H54 (cell line): ENCODE data around the gene STUM.

ENCODE experiments used
- DNase-seq: peaks from one replicate; pipeline ENCODE4 v3.0.0; 2011; ENCODE audit warnings: low spot score, mixed read lengths; ENCODE audit not compliant: insufficient read length
- FAIRE-seq: peaks from 3 replicates; lab custom pipeline; 2011; peaks lifted over from hg19 to GRCh38; lab: Jason Lieb, UNC
- POLR2A ChIP-seq: IDR thresholded peaks from 2 replicates; pipeline ENCODE4 v1.6.1; 2011; ENCODE audit warnings: low read depth, mild to moderate bottlenecking, low read length

STUM gene

DNA sequence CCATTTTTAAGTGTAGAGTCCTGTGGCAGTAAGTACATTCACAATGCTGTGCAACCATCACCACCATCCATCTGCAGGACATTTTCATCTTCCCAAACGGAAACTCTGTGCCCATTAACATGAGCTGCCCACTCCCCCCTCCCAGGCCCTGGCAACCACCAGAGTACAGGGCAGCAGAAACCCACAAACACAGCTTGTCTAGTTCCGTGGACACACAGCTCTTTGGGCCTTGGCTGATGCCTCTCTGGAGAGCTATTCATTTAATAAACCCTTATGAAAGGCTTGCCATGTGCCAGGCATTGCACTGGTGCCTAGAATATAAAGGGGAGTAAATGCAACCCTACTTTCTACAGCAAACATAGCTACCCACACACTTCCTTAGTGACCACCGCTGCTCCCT, 28.0 kb downstream of the STUM start:
- FAIRE-seq (no peak), DNase-seq (no peak)
- no peak for TF ChIP-seq POLR2A

DNA sequence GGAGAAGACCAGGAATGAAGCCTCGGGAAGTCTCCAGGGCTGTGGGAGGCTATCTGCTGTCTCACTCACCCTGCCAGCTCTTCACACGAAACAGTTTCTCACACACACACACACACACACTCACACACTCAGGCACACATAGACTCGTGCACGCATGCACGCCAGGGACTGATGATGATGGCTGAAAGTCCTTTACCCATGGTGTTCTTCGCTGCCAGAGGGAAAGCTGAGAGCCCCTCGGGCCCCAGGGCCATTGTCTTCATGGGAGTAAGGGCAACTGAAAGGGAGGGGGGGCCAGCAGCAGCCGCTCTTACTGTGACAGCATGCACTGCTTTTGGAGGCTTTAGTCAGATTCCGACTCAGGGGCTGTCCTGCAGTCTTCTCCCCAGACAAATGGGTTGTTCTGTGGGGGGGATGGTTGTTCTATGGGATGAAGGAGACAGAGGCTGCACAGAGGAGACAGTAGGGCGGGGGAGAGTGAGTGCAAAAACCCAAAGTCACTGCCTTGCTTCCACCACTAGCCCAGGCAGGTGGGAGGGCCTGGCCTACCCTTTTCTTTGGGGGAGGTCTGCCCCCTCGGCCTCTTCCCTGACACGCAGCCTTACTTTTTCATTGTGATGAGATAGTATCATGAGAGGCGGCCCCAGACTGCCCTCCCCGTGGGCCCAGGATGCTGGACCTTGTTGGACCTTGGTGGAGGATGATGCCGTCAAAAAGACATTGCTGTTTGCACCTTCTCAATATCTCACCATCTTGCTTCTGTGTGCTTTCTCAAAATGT, 29.0 kb downstream of the STUM start:
- FAIRE-seq, result no peak
- DNase-seq, result no peak
- TF ChIP-seq POLR2A, result no peak

DNA sequence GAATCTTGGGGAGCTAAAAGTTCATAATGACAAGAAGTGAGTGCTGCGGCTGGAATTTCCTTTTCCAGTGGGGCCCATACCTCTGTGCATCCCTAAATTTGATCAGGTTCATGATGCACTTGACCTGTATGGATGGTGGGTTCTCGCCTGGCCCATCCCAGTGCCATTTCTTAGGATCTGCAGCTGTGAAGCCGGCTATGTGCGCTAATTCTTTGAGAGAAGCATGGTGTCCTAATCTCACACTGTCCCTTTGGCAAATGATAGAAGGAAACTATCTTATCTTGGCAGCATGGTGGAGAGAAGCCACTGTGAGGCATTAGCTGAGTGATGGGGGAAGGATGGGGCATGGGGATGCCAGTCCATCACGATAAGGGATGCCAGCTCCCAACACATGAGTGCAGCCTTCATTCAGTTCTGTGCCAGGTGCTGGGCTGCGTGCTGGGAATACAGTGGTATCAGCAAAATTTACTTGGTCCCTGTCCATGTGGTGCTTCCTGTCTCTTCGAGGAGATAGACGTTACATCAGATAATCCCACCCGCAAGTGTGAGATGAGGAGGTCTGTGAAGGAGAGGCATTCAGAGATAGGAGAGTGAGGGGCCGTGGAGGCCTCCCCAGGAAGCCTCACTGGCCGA, 30.5 kb downstream of the STUM start:
- FAIRE-seq, result no peak
- no peak for TF ChIP-seq POLR2A
- DNase-seq, result no peak

DNA sequence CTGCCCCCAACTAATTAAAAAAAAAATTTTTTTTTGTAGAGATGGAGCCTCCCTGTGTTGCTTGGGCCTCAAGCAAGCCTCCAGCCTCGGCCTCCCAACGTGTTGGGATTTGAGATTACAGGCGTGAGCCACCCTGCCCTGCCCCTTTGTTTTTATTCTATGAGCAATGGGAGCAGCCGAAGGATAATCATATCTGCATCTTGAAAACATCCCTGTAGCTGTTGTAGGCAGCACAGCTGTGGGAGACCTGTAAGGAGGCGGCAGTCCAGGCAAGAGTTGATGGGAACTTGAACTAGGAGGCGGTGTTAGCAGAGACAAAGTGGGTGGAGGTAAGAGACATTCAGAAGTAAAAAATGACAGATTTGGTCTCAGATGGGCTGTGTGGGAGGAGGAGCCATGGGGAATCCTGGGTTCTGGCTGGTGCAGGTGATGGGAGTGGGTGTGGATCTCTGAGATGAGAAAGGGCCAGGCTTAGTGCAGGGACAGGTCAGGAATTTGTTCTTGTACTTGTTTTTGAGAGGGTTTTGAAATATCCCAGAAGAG, 31.3 kb downstream of the STUM start:
- FAIRE-seq, result no peak

DNA sequence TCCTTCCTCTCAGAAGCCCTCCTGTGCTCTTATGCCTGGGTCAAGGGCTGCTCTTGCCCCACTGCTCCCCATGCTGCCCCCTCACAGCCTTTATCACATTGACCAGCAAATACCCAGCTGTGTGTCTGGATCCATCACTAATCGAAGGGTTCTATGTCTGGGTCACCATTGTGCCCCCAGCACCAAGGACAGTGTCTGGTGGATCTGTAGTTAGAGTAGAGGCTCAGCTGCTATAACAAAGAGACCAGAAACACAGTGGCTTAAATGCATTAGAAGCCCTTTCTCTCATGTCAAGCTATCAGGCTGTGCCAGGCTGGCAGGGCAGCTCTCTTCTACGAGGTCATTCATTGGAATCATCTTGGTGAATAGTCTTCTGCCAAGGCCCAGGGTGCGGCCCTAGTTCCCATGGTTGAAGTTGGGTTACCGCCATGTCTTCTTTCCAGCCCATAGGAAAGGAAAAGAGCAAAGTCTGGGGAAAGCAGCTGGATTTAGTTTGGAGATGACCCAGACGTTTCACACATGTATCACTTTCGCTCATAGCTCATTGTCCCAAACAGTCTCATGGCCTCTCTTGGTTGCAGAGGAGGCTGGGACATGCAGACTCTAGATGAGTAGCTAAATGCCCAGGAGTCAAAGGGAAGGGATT, 32.2 kb downstream of the STUM start:
- FAIRE-seq (no peak), DNase-seq (no peak)
- TF ChIP-seq POLR2A, result no peak

More for the DNA sequence above, 31.3 kb downstream of the STUM start:
- no peak for TF ChIP-seq POLR2A
- DNase-seq, result no peak

DNA sequence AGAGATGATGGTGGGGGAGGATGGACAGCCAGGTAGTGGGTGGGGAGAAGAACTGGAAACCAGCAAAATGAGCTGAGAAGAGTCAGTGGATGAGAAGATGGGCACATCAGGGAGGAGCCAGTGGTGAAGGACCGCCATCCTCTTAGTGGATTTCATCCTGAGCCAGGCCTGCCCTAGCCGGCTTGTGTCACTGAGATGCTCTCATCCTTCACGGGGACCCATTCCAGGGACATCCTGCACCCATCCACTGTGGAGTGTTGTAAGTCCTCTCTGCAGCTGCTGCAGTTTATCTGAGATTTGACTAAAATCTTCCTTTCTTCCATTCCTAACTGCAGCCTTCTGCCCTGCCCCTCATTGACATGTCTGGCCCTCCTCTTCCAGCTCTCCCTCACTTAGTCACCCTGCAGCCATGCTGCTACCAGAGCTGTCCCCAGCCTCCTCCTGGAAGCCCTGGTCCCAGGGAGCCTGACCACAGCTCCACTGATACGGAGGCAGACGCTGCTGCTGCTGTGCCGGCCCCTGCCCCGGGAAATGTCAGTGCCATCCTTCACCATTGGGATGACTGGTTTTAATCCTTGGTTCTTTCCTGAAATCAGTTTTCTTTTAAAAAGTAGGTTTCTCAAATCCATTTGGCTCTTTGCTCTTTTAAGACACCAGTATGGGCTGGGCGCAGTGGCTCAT, 33.2 kb downstream of the STUM start:
- DNase-seq (no peak), FAIRE-seq (no peak)
- no peak for TF ChIP-seq POLR2A

DNA sequence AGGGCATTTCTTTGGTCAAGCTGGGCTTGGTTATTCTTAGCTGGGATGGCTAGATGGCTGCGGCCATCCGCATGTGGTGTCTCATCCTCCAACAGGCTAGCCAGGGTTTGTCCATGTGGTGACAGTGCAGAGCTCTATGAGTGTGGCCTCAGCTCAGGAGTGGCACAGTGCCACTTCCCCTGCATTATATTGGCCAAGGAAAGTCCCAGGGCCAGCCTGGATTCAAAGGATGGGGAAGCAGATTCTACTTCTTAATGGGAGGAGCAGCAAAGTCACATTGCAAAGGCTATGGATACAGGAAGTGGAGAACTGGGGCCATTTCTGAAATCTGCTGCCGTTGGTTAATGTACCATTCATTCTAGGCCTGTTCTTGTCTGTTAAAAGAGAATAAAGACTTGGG, 34.4 kb downstream of the STUM start:
- FAIRE-seq (no peak), DNase-seq (no peak)
- TF ChIP-seq POLR2A, result no peak

DNA sequence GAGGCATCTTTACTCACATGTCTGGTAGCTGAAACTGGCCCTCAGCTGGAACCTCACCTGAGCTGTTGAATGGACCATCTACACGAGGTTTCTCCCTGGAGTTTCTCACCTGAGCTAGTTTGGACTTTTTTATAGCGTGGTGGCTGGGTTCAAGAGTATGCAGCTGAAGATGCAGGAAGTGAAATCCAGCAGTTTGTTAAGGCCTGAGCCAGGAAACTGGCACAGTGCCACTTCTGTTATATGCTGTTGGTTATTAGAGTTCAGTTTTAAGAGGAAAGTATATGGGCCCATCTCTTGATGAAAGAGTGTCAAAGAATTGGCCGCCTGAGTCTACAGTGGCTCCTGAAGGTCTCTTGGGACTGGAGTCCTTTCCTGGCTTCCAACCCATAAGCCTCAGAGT, 35.6 kb downstream of the STUM start:
- FAIRE-seq, result no peak
- no peak for DNase-seq
- no peak for TF ChIP-seq POLR2A

DNA sequence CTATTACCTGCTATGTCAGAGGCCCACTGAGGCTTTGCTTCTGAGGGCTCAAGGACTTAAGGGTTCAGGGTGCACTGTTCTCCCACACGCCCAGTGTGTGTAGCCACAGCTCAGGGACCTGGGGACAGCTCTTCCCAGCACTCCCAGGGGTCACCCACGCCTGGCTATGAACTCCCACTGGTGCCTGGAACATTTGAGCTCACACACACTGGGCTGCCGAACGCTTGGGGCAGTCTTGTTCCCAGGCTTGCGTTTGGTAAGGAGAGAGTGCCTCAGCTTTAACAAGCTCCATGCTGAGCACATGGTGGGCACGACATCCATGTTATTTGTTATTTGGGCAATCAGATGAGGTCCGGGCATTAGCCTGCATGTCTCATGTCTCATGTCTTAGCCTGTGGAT, 37.6 kb downstream of the STUM start:
- FAIRE-seq (no peak), DNase-seq (no peak)
- TF ChIP-seq POLR2A, result no peak

DNA sequence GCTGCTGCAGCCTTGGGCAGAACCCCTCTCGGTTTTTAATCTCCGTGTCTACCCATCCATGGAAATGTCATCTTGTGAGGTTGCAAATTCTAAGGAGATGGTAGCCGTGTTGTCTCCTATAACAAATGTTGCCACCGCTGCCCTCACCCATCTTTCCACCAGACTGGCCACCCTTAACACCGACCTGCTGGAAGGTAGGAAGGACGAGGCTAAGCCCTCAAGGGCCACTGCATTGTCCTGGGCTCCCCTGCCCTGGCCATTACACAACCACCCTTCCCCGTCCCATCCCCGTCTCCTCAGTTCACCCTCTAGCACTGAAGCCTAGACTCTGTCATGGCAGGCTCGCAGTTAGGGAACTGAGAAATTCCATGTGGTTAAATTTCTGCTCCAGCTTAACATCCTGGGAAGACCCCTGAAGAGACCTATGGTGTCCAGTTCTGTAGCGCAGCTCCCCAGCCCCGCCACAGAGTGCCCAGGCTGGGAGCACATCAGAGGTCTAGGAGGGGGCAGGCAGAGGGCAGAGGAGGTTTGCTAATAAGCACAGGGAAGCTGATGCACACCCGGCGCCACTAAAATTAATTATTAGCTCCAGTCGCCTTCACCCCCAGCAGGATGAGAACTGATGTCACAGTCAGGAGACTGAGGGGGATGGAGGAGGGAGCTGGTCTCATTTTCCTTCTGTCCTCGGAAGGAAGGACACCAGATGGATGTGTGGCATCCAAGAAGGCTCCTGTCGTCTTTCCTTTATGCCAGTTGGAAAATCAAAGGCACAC, 38.3 kb downstream of the STUM start:
- no peak for TF ChIP-seq POLR2A
- DNase-seq (no peak), FAIRE-seq (no peak)

DNA sequence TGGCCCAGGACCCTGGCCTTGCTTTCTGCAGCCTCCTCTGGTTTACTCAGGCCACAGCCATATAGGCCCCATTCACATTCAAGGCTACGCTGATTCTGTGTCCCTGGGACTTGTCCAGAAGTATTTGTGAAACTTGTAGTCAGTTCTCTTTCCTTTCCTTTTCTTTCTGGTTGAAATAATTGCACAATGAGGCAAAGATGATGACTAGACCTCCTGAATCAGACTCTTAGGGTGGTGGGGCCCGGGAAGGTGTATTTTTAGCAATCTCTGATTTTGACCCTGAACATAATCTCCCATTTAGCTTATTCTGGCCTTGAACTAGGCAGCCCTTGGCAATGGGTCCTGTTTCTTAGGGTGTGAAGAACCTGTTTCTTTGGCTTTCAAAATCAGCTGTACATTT, 39.9 kb downstream of the STUM start:
- no peak for TF ChIP-seq POLR2A
- no peak for DNase-seq
- FAIRE-seq, result no peak

DNA sequence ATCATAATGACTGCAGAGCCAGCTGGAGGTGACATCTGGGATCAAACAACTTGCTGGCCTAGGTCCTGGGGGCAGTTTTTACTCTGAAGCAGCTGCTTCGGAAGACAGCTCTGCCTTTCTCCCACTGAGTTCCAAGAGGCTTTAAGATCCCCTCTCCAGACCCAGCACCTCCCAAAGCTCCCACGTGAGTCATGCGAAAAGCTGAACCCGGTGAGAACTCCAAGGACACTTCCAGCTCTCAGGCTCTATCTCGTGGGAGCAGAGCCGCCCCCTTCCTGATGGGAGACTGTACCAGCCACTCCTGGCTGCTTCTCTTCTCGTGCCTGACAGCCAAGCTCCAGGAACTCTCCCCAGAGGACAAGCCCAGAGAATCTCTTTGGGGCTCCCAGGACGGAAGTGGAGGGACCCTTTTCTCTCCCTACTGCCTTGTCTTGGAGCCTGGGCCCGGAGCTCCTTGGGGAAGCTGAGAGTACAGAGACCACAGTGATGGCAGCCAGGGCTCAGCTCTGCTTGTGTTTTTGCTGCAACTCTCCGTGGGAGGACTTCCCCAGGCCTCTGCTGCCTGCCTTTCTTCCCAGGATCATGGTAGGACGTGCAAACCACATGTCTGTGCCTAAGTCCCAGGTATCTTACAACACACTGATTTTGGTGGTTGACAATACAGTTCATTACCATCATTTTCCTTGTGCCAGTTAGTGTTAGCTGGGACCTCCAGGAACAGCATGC, 40.6 kb downstream of the STUM start:
- FAIRE-seq, result no peak
- DNase-seq, result no peak
- no peak for TF ChIP-seq POLR2A

DNA sequence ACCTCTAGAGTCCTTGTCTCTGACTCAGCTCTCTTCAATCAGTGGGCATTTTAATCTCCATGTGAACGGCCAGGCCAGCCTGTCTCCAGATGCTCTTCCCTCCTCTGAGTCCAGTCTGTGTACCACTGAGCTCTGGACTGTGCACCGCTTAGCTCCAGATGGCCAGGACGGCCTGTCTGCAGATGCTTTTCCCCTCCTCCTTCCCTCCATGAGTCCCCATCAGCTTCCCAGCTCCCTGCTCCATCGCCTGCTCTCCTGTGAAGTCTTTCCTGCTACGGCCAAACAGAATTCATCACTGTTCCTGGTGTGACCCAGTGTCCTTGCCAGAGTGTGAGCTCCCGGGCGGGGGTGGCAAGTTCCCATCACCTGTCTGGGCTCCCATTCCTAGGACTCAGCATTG, 42.0 kb downstream of the STUM start:
- TF ChIP-seq POLR2A, result no peak
- FAIRE-seq (no peak), DNase-seq (no peak)
